ENCODE results near the gene BNIP5. TPM values are rescaled to one million over a fixed set of nuclear protein-coding genes. Genes with fewer than 3 reads are reported as not detected.
A peak's percentile ranks its signal among the peaks of the same experiment; 100 is the strongest.

Gene BNIP5
- 10 to 100 TPM; 11.4 to 14.4 TPM for total RNA-seq
- long read RNA-seq, partial matches to known transcripts: 9 of 20 reads
- long read RNA-seq, other reads (novel, unspliced or antisense): 10 of 20 reads

- DNase-seq (peak; percentile 69 to 88), ATAC-seq (peak; percentile 63)
- intact Hi-C loops (cut with DNase I, micrococcal nuclease): no loop called here
Observed at GRCh38 chr6:36336779-36337241, at the start of gene BNIP5. Gene BNIP5 (minus strand): TSS chr6:36336888. CDS start chr6:36330690, 6,198 bp downstream.

- ATAC-seq: no peak
- intact Hi-C loops (cut with DNase I, micrococcal nuclease): no loop called here
- DNase-seq: no peak
Observed at GRCh38 chr6:36384095-36384494, 47.4 kb upstream of the BNIP5 start.

- DNase-seq: no peak
- intact Hi-C loops (cut with DNase I, micrococcal nuclease): no loop called here
- ATAC-seq: no peak
Observed at GRCh38 chr6:36383606-36384005, 46.9 kb upstream of the BNIP5 start.

GRCh38 chr6:36382976-36383375 lies 46.3 kb upstream of the BNIP5 start:
- intact Hi-C loops (cut with DNase I, micrococcal nuclease): no loop called here
- no peak for DNase-seq
- ATAC-seq: no peak

- ATAC-seq: no peak
- intact Hi-C loops (cut with DNase I, micrococcal nuclease): no loop called here
Observed at GRCh38 chr6:36381502-36382389, 45.1 kb upstream of the BNIP5 start.

GRCh38 chr6:36380166-36380565 lies 43.5 kb upstream of the BNIP5 start:
- intact Hi-C loops (cut with DNase I, micrococcal nuclease): no loop called here
- no peak for ATAC-seq
- DNase-seq: no peak

More at GRCh38 chr6:36381502-36382389, 45.1 kb upstream of the BNIP5 start:
- no peak for DNase-seq

GRCh38 chr6:36378936-36379335 lies 42.2 kb upstream of the BNIP5 start:
- no peak for ATAC-seq
- DNase-seq: no peak
- intact Hi-C loops (cut with DNase I, micrococcal nuclease): no loop called here

- intact Hi-C loops (cut with DNase I, micrococcal nuclease): no loop called here
- DNase-seq: no peak
- ATAC-seq: no peak
Observed at GRCh38 chr6:36378243-36378920, 41.7 kb upstream of the BNIP5 start.

- no peak for DNase-seq
- ATAC-seq: no peak
- intact Hi-C loops (cut with DNase I, micrococcal nuclease): no loop called here
Observed at GRCh38 chr6:36377594-36377993, 40.9 kb upstream of the BNIP5 start.

- intact Hi-C loops (cut with DNase I, micrococcal nuclease): no loop called here
- DNase-seq (no peak), ATAC-seq (no peak)
Observed at GRCh38 chr6:36376742-36377141, 40.1 kb upstream of the BNIP5 start.

GRCh38 chr6:36376183-36376582 lies 39.5 kb upstream of the BNIP5 start:
- DNase-seq: no peak
- intact Hi-C loops (cut with DNase I, micrococcal nuclease): no loop called here
- no peak for ATAC-seq

GRCh38 chr6:36375644-36376155 lies 39.0 kb upstream of the BNIP5 start:
- ATAC-seq (no peak), DNase-seq (no peak)
- intact Hi-C loops (cut with DNase I, micrococcal nuclease): no loop called here

- no peak for ATAC-seq
Observed at GRCh38 chr6:36374972-36375371, 38.3 kb upstream of the BNIP5 start.

GRCh38 chr6:36374194-36374593 lies 37.5 kb upstream of the BNIP5 start:
- intact Hi-C loops (cut with DNase I, micrococcal nuclease): no loop called here
- DNase-seq: no peak
- ATAC-seq: no peak

More at GRCh38 chr6:36374972-36375371, 38.3 kb upstream of the BNIP5 start:
- DNase-seq: no peak
- intact Hi-C loops (cut with DNase I, micrococcal nuclease): no loop called here

GRCh38 chr6:36373368-36374019 lies 36.8 kb upstream of the BNIP5 start:
- intact Hi-C loops (cut with DNase I, micrococcal nuclease): no loop called here
- no peak for ATAC-seq
- no peak for DNase-seq

- intact Hi-C loops (cut with DNase I, micrococcal nuclease): no loop called here
- DNase-seq (peak in 1 of 2 donors; percentile 12), ATAC-seq (no peak)
Observed at GRCh38 chr6:36372088-36372487, 35.4 kb upstream of the BNIP5 start.

- no peak for ATAC-seq
Observed at GRCh38 chr6:36371211-36371610, 34.5 kb upstream of the BNIP5 start.

GRCh38 chr6:36370638-36371037 lies 34.0 kb upstream of the BNIP5 start:
- DNase-seq: no peak
- no peak for ATAC-seq
- intact Hi-C loops (cut with DNase I, micrococcal nuclease): no loop called here

More at GRCh38 chr6:36371211-36371610, 34.5 kb upstream of the BNIP5 start:
- intact Hi-C loops (cut with DNase I, micrococcal nuclease): no loop called here
- DNase-seq: no peak
